GM12878 (cell line): ENCODE data around the gene MRPL54. TPM values are rescaled to one million over a fixed set of nuclear protein-coding genes. Genes with fewer than 3 reads are reported as not detected.

Experiments used
- ATAC-seq: fragments of 200-7000 bp; cut with Tn5 transposase; 3 replicates; pipeline ENCODE4 v1.9.1; 2020; ENCODE audit warnings: mild to moderate bottlenecking, moderate library complexity
- BruUV-seq: library from RNA; stranded (reverse); fragments of 400-500 nt; replicated peaks from 2 replicates; lab custom pipeline; 2021; lab: Mats Ljungman, UMichigan
- CTCF ChIA-PET: fragments of 300-600 bp; sonication (Branson Sonifier 250); formaldehyde crosslinking; extraction: SDS; loops from one replicate; lab custom pipeline; 2021; ENCODE audit warnings: inconsistent platforms; lab: Yijun Ruan, JAX
- POLR2A ChIA-PET: fragments of 350-600 bp; formaldehyde crosslinking; extraction: SDS; loops from one replicate; lab custom pipeline; 2021; ENCODE audit warnings: inconsistent platforms; lab: Charles Lee
- RAD21 ChIA-PET: fragments of 300-600 bp; sonication (Branson Sonifier 250); formaldehyde crosslinking; loops from one replicate; lab custom pipeline; 2023; ENCODE audit warnings: antibody characterized with exemption; ENCODE audit not compliant: unreplicated experiment; lab: Charles Lee
- SMC1A ChIA-PET: fragments of 300-600 bp; sonication (Branson Sonifier 250); formaldehyde crosslinking; loops from one replicate; lab custom pipeline; 2023; ENCODE audit not compliant: unreplicated experiment, uncharacterized antibody; lab: Charles Lee
- DNase-seq: peaks from one replicate; pipeline ENCODE4 v3.0.0-alpha.2; 2011; ENCODE audit warnings: low read depth, low spot score
- FAIRE-seq: peaks from 3 replicates; lab custom pipeline; 2011; peaks lifted over from hg19 to GRCh38; lab: Jason Lieb, UNC
- H2AFZ ChIP-seq: 2 replicates; pipeline ENCODE4 v1.6.0; 2011; ENCODE audit warnings: low read depth, low read length, control low read depth; ENCODE audit not compliant: control insufficient read depth
- H3K27ac ChIP-seq: 2 replicates; pipeline ENCODE4 v1.5.1; 2011; ENCODE audit warnings: control low read depth; ENCODE audit not compliant: control insufficient read depth, insufficient read depth
- H3K27me3 ChIP-seq, 2 experiments: replicated peaks in 1 of 2; 2 replicates each; pipeline versions ENCODE4 v1.6.0 to v1.6.1; 2011; ENCODE audit warnings: low read length in 1 of 2; ENCODE audit not compliant: control insufficient read depth in 2 of 2, insufficient read depth in 2 of 2
- H3K36me3 ChIP-seq, 2 experiments: 2 replicates each; pipeline ENCODE4 v1.5.1; 2011; ENCODE audit warnings: low read length in 1 of 2; ENCODE audit not compliant: control insufficient read depth in 2 of 2, insufficient read depth in 2 of 2
- H3K4me1 ChIP-seq: 2 replicates; pipeline ENCODE4 v1.6.1; 2011; ENCODE audit warnings: mild to moderate bottlenecking, low read length, moderate library complexity, mixed read lengths; ENCODE audit not compliant: control insufficient read depth, insufficient read depth
- H3K4me2 ChIP-seq: 2 replicates; pipeline ENCODE4 v1.6.0; 2011; ENCODE audit warnings: control low read depth; ENCODE audit not compliant: control insufficient read depth, insufficient read depth
- H3K4me3 ChIP-seq: fragments of 200-600 bp; sonication (generic); 2 replicates; pipeline ENCODE4 v1.5.1; 2016
- H3K79me2 ChIP-seq: 2 replicates; pipeline ENCODE4 v1.6.0; 2011; ENCODE audit warnings: low read length; ENCODE audit not compliant: control insufficient read depth, insufficient read depth
- H3K9ac ChIP-seq: 2 replicates; pipeline ENCODE4 v1.8.0; 2011; ENCODE audit warnings: low read length, control low read depth, mixed read lengths; ENCODE audit not compliant: control insufficient read depth, insufficient read depth
- H3K9me3 ChIP-seq: replicated peaks from 3 replicates; pipeline ENCODE4 v1.5.1; 2011; ENCODE audit warnings: mild to moderate bottlenecking, low read length; ENCODE audit not compliant: control insufficient read depth, insufficient read depth
- H4K20me1 ChIP-seq: 2 replicates; pipeline ENCODE4 v1.6.0; 2011; ENCODE audit not compliant: control insufficient read depth, insufficient read depth
- BACH1 ChIP-seq: fragments of 450-650 bp; IDR thresholded peaks from 2 replicates; pipeline ENCODE4 v1.6.1; 2017; ENCODE audit warnings: mild to moderate bottlenecking, borderline replicate concordance
- BMI1 ChIP-seq: fragments of 450-650 bp; IDR thresholded peaks from 2 replicates; pipeline ENCODE4 v1.6.1; 2016; ENCODE audit warnings: mild to moderate bottlenecking, moderate library complexity, borderline replicate concordance
- CEBPB ChIP-seq, 2 experiments: fragments of 150-350 bp in 1 of 2; IDR thresholded peaks; 2 replicates each; pipeline ENCODE4 v1.6.1; 2012 to 2014; ENCODE audit warnings: low read depth in 2 of 2, low read length in 2 of 2, borderline replicate concordance in 1 of 2, inconsistent platforms in 1 of 2
- CREB1 ChIP-seq: IDR thresholded peaks from 2 replicates; pipeline ENCODE4 v1.6.1; 2012; ENCODE audit warnings: low read depth, mild to moderate bottlenecking, inconsistent platforms
- DPF2 ChIP-seq: fragments of 450-650 bp; IDR thresholded peaks from 2 replicates; pipeline ENCODE4 v1.6.1; 2017; ENCODE audit warnings: mild to moderate bottlenecking
- EED ChIP-seq: sonication (generic); IDR thresholded peaks from 2 replicates; pipeline ENCODE4 v1.6.1; 2016; ENCODE audit warnings: antibody characterized with exemption, low read depth
- NR2C2 ChIP-seq: IDR thresholded peaks from 2 replicates; pipeline ENCODE4 v1.6.1; 2011; ENCODE audit warnings: borderline replicate concordance, low read depth; ENCODE audit not compliant: control insufficient read depth, insufficient read length
- RAD21 ChIP-seq: IDR thresholded peaks from 2 replicates; pipeline ENCODE4 v1.6.1; 2011; ENCODE audit warnings: mild to moderate bottlenecking, low read depth, low read length, moderate library complexity; ENCODE audit not compliant: insufficient read depth
- RELA ChIP-seq: fragments of 450-650 bp; IDR thresholded peaks from 2 replicates; pipeline ENCODE4 v1.8.0; 2014; ENCODE audit warnings: borderline replicate concordance; ENCODE audit not compliant: partially characterized antibody
- SIN3A ChIP-seq: IDR thresholded peaks from 2 replicates; pipeline ENCODE4 v1.6.1; 2012; ENCODE audit warnings: low read depth, low read length, improper control_type of control experiment
- SMAD1 ChIP-seq: fragments of 450-650 bp; IDR thresholded peaks from 2 replicates; pipeline ENCODE4 v1.6.1; 2018; ENCODE audit warnings: mild to moderate bottlenecking, low read depth; ENCODE audit not compliant: partially characterized antibody
- STAT3 ChIP-seq: IDR thresholded peaks from 2 replicates; pipeline ENCODE4 v1.6.1; 2011; ENCODE audit warnings: low read depth, low read length, improper control_type of control experiment
- TCF7 ChIP-seq: IDR thresholded peaks from 2 replicates; pipeline ENCODE4 v1.6.1; 2014; ENCODE audit warnings: antibody characterized with exemption, borderline replicate concordance
- YY1 ChIP-seq: IDR thresholded peaks from 2 replicates; pipeline ENCODE4 v1.6.1; 2011; ENCODE audit warnings: low read depth, mild to moderate bottlenecking, low read length
- ZNF274 ChIP-seq: IDR thresholded peaks from one replicate; pipeline ENCODE4 v1.8.0; 2011; ENCODE audit not compliant: insufficient read length, insufficient read depth
- WGBS: methylation state at CpG from one replicate; pipeline ENCODE4 v1.1.6; 2016; ENCODE audit warnings: low lambda C conversion rate; ENCODE audit not compliant: insufficient replicate concordance, insufficient coverage; ENCODE audit errors: missing lambda C conversion rate; 5-methylcytosine and 5-hydroxymethylcytosine counted together
- in situ Hi-C: fragments of 300-500 bp; cut with MboI; formaldehyde crosslinking; loops from 9 replicates; pipeline ENCODE4 v1.14.3; 2018; ENCODE audit warnings: mixed read lengths
- intact Hi-C: fragments of 100-400 bp; cut with micrococcal nuclease; formaldehyde crosslinking; loops from one replicate; pipeline ENCODE4 v1.14.2; 2022; ENCODE audit not compliant: unreplicated experiment
- polyA plus RNA-seq, 11 experiments: library from polyadenylated mRNA; depleted of rRNA in 4 of 11; unstranded in 6 of 11; stranded (reverse) in 5 of 11; fragments of >200 nt; fragmentation: Nextera tagmentation in 4 of 11; fragmentation: Illumina TruSeq in 1 of 11; extraction: Ambion mirVana in 4 of 11; extraction: Trizol in 1 of 11; gene quantifications; 1 replicate in 1 of 11; 2 replicates in 10 of 11; pipeline versions ENCODE4 v1.2.1 to v1.2.3, GENCODE V29; 2011 to 2016; ENCODE audit warnings: inconsistent platforms in 2 of 11, missing spikeins in 2 of 11, low read depth in 1 of 11
- total RNA-seq, 4 experiments: library from RNA; depleted of rRNA in 3 of 4; stranded (reverse); fragments of >200 nt in 3 of 4; fragmentation: Illumina TruSeq in 1 of 4; extraction: Trizol in 1 of 4; gene quantifications; 2 replicates each; pipeline versions ENCODE4 v1.2.1 to v1.2.3, GENCODE V29; 2013 to 2021
- TF ChIP-seq, protein P1 (sequence below): IDR thresholded peaks from 2 replicates; pipeline ENCODE4 v1.6.1; 2012; ENCODE audit warnings: low read depth, low read length, improper control_type of control experiment
- TF ChIP-seq, protein P2 (sequence below): IDR thresholded peaks from 2 replicates; pipeline ENCODE4 v1.6.1; 2011; ENCODE audit warnings: borderline replicate concordance, low read depth, mild to moderate bottlenecking, moderate library complexity, low read length; ENCODE audit not compliant: insufficient read depth, poor library complexity, severe bottlenecking
- TF ChIP-seq, protein P3 (sequence below): fragments of 450-650 bp; IDR thresholded peaks from 2 replicates; pipeline ENCODE4 v1.6.1; 2018; ENCODE audit warnings: mild to moderate bottlenecking, low read depth, moderate library complexity; ENCODE audit not compliant: partially characterized antibody

MRPL54 gene
- total and polyA plus RNA-seq, 10 of the 15 experiments (the other 5 are each of a cell fraction or from before 2014, with no cell fraction given) = 3.1 to 98.7 (median 75.2) TPM

DNA sequence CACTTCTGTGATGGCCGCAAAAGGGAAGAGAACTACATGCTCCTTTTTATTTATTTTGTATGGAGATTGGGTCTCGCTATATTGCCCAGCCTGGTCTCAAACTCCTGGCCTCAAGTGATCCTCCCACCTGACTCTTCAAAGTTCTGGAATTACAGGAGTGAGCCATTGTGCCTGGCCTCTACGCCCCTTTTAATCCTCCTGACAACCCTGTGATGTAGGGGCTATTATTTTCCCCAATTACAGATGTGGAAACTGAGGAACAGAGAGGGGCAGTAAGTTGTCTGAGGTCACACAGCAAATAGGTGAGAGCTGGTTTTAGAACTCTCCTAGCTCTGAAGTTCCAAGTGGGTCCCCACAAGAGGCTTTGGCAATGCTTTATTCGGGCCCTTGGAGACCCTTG, 42.6 kb upstream of the MRPL54 start (continued):
- TF ChIP-seq, protein P1, sequence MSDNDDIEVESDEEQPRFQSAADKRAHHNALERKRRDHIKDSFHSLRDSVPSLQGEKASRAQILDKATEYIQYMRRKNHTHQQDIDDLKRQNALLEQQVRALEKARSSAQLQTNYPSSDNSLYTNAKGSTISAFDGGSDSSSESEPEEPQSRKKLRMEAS = no peak

DNA sequence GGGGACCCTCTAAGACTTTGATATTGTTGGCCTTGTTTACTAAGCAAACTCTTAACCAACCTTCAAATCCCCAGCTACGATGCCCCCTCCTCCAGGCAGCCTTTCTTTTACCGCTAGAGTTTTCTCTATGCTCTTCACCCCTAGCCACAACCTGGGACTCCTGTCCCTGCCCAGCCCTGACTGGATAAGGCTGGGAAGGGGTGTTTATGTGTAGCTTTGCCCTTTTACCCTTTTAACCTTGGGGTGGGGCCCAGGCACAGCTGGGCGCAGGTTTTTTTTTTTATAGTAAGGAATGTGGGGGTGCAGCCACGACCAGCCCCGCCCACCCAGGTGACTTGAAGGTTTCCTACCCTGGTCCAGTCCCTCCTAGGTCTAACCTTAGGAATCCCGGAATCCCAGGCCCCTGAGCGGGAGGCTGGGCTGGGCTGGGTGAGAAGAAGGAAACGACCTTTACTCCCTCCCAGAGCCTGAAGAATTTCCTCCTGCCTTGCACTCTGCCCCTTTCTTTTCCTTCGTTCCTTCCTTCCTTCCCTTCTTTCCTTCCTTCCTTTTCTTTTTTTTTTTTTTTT, 42.0 kb upstream of the MRPL54 start:
- Histone ChIP-seq H2AFZ (no peak overlapping the region), H4K20me1 (no peaks in the 10 kb centered on the region), H3K9ac (no peak overlapping the region), H3K4me2 (no peak overlapping the region), H3K79me2 (no peaks in the 10 kb centered on the region), H3K27me3 (peaks cover 1 to 3% of the 10 kb centered on the region in 2 experiments; a peak in 1 of 4 replicates), H3K4me3 (no peak overlapping the region), H3K9me3 (no peaks in the 10 kb centered on the region), H3K27ac (no peak overlapping the region), H3K4me1 (no peaks in the 10 kb centered on the region), H3K36me3 (no peaks in the 10 kb centered on the region)
- ChIA-PET CTCF (interaction anchor here (0.6 to 1.8 kb wide), 2 partner anchors 14 to 163 kb away, joined by 3 to 6 read pairs; no protein-coding TSS in a partner anchor), SMC1A (no interaction called here), RAD21 (no interaction called here), POLR2A (no interaction called here)
- WGBS = 18% methylated on average over 8 of the region's 9 CpGs
- DNase-seq (no peak), FAIRE-seq (no peak), ATAC-seq (no peak)
- in situ Hi-C loops (no loop called here), intact Hi-C loops (no loop called here)
- no peak for TF ChIP-seq SMAD1
- no peak for TF ChIP-seq DPF2
- no peak for TF ChIP-seq CREB1
- no peak for TF ChIP-seq ZNF274
- no peak for TF ChIP-seq NR2C2
- TF ChIP-seq RELA = no peak
- TF ChIP-seq, protein P2, sequence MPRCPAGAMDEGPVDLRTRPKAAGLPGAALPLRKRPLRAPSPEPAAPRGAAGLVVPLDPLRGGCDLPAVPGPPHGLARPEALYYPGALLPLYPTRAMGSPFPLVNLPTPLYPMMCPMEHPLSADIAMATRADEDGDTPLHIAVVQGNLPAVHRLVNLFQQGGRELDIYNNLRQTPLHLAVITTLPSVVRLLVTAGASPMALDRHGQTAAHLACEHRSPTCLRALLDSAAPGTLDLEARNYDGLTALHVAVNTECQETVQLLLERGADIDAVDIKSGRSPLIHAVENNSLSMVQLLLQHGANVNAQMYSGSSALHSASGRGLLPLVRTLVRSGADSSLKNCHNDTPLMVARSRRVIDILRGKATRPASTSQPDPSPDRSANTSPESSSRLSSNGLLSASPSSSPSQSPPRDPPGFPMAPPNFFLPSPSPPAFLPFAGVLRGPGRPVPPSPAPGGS = no peak
- TF ChIP-seq BACH1 = no peak
- no peak for TF ChIP-seq RAD21
- no peak for TF ChIP-seq BMI1
- no peak for TF ChIP-seq YY1
- no peak for TF ChIP-seq CEBPB (IDR thresholded peaks at IDR 0.05; ENCODE audit: borderline replicate concordance in 1 of 2, low read depth in 2 of 2, low read length in 2 of 2)
- no peak for TF ChIP-seq STAT3
- TF ChIP-seq SIN3A = no peak
- TF ChIP-seq TCF7 = no peak
- TF ChIP-seq, protein P3, sequence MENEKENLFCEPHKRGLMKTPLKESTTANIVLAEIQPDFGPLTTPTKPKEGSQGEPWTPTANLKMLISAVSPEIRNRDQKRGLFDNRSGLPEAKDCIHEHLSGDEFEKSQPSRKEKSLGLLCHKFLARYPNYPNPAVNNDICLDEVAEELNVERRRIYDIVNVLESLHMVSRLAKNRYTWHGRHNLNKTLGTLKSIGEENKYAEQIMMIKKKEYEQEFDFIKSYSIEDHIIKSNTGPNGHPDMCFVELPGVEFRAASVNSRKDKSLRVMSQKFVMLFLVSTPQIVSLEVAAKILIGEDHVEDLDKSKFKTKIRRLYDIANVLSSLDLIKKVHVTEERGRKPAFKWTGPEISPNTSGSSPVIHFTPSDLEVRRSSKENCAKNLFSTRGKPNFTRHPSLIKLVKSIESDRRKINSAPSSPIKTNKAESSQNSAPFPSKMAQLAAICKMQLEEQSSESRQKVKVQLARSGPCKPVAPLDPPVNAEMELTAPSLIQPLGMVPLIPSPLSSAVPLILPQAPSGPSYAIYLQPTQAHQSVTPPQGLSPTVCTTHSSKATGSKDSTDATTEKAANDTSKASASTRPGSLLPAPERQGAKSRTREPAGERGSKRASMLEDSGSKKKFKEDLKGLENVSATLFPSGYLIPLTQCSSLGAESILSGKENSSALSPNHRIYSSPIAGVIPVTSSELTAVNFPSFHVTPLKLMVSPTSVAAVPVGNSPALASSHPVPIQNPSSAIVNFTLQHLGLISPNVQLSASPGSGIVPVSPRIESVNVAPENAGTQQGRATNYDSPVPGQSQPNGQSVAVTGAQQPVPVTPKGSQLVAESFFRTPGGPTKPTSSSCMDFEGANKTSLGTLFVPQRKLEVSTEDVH = no peak
- no peak for TF ChIP-seq EED
- no TSS peak for BruUV-seq
